ENCODE results near the gene CCDC33. TPM values are rescaled to one million over a fixed set of nuclear protein-coding genes. Genes with fewer than 3 reads are reported as not detected.
A peak's percentile ranks its signal among the peaks of the same experiment; 100 is the strongest.
"Not testable (repeated sequence)": the region's sequence is repeated elsewhere in the genome, so short reads cannot be mapped to it uniquely, and the experiment has no call there.

Gene CCDC33
- total RNA-seq, 1 experiment from 2014 or later = 1.2 TPM

GRCh38 chr15:74357514-74357913 is 121.4 kb downstream of the CCDC33 start:
- peak in 1 of 2 experiments; percentile 24 for DNase-seq
- H3K27ac ChIP-seq; H3K27me3 ChIP-seq; H3K4me3 ChIP-seq; H3K9me3 ChIP-seq (replicated peaks); H3K4me1 ChIP-seq; H3K36me3 ChIP-seq: not testable (repeated sequence)

- H3K27ac ChIP-seq; H3K27me3 ChIP-seq; H3K9me3 ChIP-seq (replicated peaks); H3K4me3 ChIP-seq; H3K4me1 ChIP-seq; DNase-seq; H3K36me3 ChIP-seq: not testable (repeated sequence)
These were observed 123.2 kb downstream of the CCDC33 start for GRCh38 chr15:74359376-74359775.

GRCh38 chr15:74360855-74361254 is 124.7 kb downstream of the CCDC33 start:
- H3K36me3 ChIP-seq; H3K4me3 ChIP-seq; H3K4me1 ChIP-seq; DNase-seq; H3K27ac ChIP-seq; H3K27me3 ChIP-seq; H3K9me3 ChIP-seq (replicated peaks): not testable (repeated sequence)

- H3K27me3 ChIP-seq = no peaks in the 10 kb centered on the region
- H3K4me3 ChIP-seq = no peak overlapping the region
- H3K27ac ChIP-seq = no peak overlapping the region
- no peaks in the 10 kb centered on the region for H3K9me3 ChIP-seq (replicated peaks)
- H3K4me1 ChIP-seq = no peaks in the 10 kb centered on the region
- DNase-seq = no peak
- H3K36me3 ChIP-seq = no peaks in the 10 kb centered on the region
These were observed 126.4 kb downstream of the CCDC33 start for GRCh38 chr15:74362482-74362881.

- Histone ChIP-seq H3K27me3 (no peaks in the 10 kb centered on the region), H3K27ac (no peak overlapping the region), H3K4me3 (no peak overlapping the region), H3K4me1 (no peaks in the 10 kb centered on the region), H3K9me3 (replicated peaks) (no peaks in the 10 kb centered on the region), H3K36me3 (no peaks in the 10 kb centered on the region)
- DNase-seq = no peak
These were observed 128.9 kb downstream of the CCDC33 start for GRCh38 chr15:74364936-74365597.

- H3K27me3 ChIP-seq = peaks cover 6% of the 10 kb centered on the region; the same call in 1 of the 2 replicates
- 0 out of 2 replicates have a peak, but pooled peaks cover 3% of the 10 kb centered on the region for H3K4me1 ChIP-seq
- H3K4me3 ChIP-seq = no peak overlapping the region
- H3K9me3 ChIP-seq (replicated peaks) = no peaks in the 10 kb centered on the region
- H3K27ac ChIP-seq = no peak overlapping the region
- no peaks in the 10 kb centered on the region for H3K36me3 ChIP-seq
- DNase-seq = no peak
These were observed 129.7 kb downstream of the CCDC33 start for GRCh38 chr15:74365598-74366445.

- Histone ChIP-seq H3K36me3 (no peaks in the 10 kb centered on the region), H3K4me3 (no peak within 1 kb of the TSS), H3K27me3 (peaks cover 7% of the 10 kb centered on the region; the same call in 1 of the 2 replicates), H3K4me1 (0 out of 2 replicates have a peak, but pooled peaks cover 3% of the 10 kb centered on the region), H3K9me3 (replicated peaks) (no peaks in the 10 kb centered on the region), H3K27ac (no peak within 1 kb of the TSS)
- no peak for DNase-seq
These were observed 131.2 kb downstream of the CCDC33 start, which contains the start of gene CYP11A1 for GRCh38 chr15:74367296-74367854. TSS of gene CYP11A1 (minus strand) at chr15:74367646. CDS start at chr15:74367585, 61 bp downstream.

GRCh38 chr15:74368121-74368520 is 132.0 kb downstream of the CCDC33 start:
- 0 out of 2 replicates have a peak, but pooled peaks cover 3% of the 10 kb centered on the region for H3K4me1 ChIP-seq
- H3K9me3 ChIP-seq (replicated peaks) = no peaks in the 10 kb centered on the region
- H3K4me3 ChIP-seq = no peak overlapping the region
- no peak overlapping the region for H3K27ac ChIP-seq
- H3K27me3 ChIP-seq = peaks cover 7% of the 10 kb centered on the region; the same call in 1 of the 2 replicates
- H3K36me3 ChIP-seq = no peaks in the 10 kb centered on the region
- no peak for DNase-seq

- DNase-seq = no peak
- Histone ChIP-seq H3K27me3 (peaks cover 7% of the 10 kb centered on the region; the same call in 1 of the 2 replicates), H3K4me3 (no peak overlapping the region), H3K4me1 (0 out of 2 replicates have a peak, but pooled peaks cover 3% of the 10 kb centered on the region), H3K9me3 (replicated peaks) (no peaks in the 10 kb centered on the region), H3K27ac (no peak overlapping the region), H3K36me3 (no peaks in the 10 kb centered on the region)
These were observed 133.1 kb downstream of the CCDC33 start for GRCh38 chr15:74369084-74369745.

- Histone ChIP-seq H3K36me3 (no peaks in the 10 kb centered on the region), H3K9me3 (replicated peaks) (no peaks in the 10 kb centered on the region), H3K27ac (no peak overlapping the region), H3K4me1 (0 out of 2 replicates have a peak, but pooled peaks cover 3% of the 10 kb centered on the region), H3K4me3 (no peak overlapping the region), H3K27me3 (peaks cover 7% of the 10 kb centered on the region; the same call in 1 of the 2 replicates)
- no peak for DNase-seq
These were observed 133.6 kb downstream of the CCDC33 start for GRCh38 chr15:74369756-74370155.

GRCh38 chr15:74370471-74370870 is 134.3 kb downstream of the CCDC33 start:
- H3K27ac ChIP-seq = no peak overlapping the region
- H3K4me3 ChIP-seq = no peak overlapping the region
- no peaks in the 10 kb centered on the region for H3K36me3 ChIP-seq
- 0 out of 2 replicates have a peak, but pooled peaks cover 3% of the 10 kb centered on the region for H3K4me1 ChIP-seq
- H3K9me3 ChIP-seq (replicated peaks) = no peaks in the 10 kb centered on the region
- DNase-seq = no peak
- peaks cover 7% of the 10 kb centered on the region; the same call in 1 of the 2 replicates for H3K27me3 ChIP-seq

GRCh38 chr15:74373056-74373650 is 137.0 kb downstream of the CCDC33 start:
- Histone ChIP-seq H3K4me1 (0 out of 2 replicates have a peak, but pooled peaks cover 3% of the 10 kb centered on the region), H3K4me3 (no peak overlapping the region), H3K36me3 (no peaks in the 10 kb centered on the region), H3K27me3 (peaks cover 7% of the 10 kb centered on the region; the same call in 1 of the 2 replicates), H3K27ac (no peak overlapping the region), H3K9me3 (replicated peaks) (no peaks in the 10 kb centered on the region)
- no peak for DNase-seq

GRCh38 chr15:74373731-74374647 is 137.9 kb downstream of the CCDC33 start:
- Histone ChIP-seq H3K36me3 (no peaks in the 10 kb centered on the region), H3K4me1 (0 out of 2 replicates have a peak, but pooled peaks cover 3% of the 10 kb centered on the region), H3K9me3 (replicated peaks) (no peaks in the 10 kb centered on the region), H3K27ac (no peak overlapping the region), H3K4me3 (peak overlapping the region; percentile 57), H3K27me3 (peaks cover 7% of the 10 kb centered on the region; the same call in 1 of the 2 replicates)
- DNase-seq = peak; percentile 92 to 94

All from SJCRH30 (cell line).